Neural cell (in vitro differentiated cells): Measurements from ENCODE around the gene SLC43A3. TPM values are rescaled to one million over a fixed set of nuclear protein-coding genes. Genes with fewer than 3 reads are reported as not detected.

ENCODE experiments used
- H2AFZ ChIP-seq: fragments of 200-600, 300-800 bp; sonication (generic), shearing (Covaris generic); 2 replicates; pipeline ENCODE4 v1.6.0; 2014; ENCODE audit warnings: low read depth, mild to moderate bottlenecking, antibody characterized with exemption, low read length, moderate library complexity
- H3F3A ChIP-seq: fragments of 200-600 bp; shearing (Covaris generic); 2 replicates; pipeline ENCODE4 v1.6.1; 2016; ENCODE audit warnings: mild to moderate bottlenecking, moderate library complexity, mixed read lengths, antibody characterized with exemption, low read length; ENCODE audit not compliant: insufficient read depth, poor library complexity, severe bottlenecking
- H3K27ac ChIP-seq: fragments of 200-600, 300-800 bp; sonication (generic), shearing (Covaris generic); 2 replicates; pipeline ENCODE4 v1.5.1; 2014; ENCODE audit warnings: mild to moderate bottlenecking, low read length, moderate library complexity
- H3K27me3 ChIP-seq: fragments of 300-800, 200-600 bp; sonication (generic), shearing (Covaris generic); 2 replicates; pipeline ENCODE4 v1.6.0; 2014; ENCODE audit warnings: mild to moderate bottlenecking, low read depth, low read length, moderate library complexity; ENCODE audit not compliant: insufficient read depth
- H3K36me3 ChIP-seq: fragments of 300-800, 200-600 bp; sonication (generic), shearing (Covaris generic); 2 replicates; pipeline ENCODE4 v1.5.1; 2014; ENCODE audit warnings: mild to moderate bottlenecking, antibody characterized with exemption, low read length, moderate library complexity; ENCODE audit not compliant: insufficient read depth
- H3K4me2 ChIP-seq: fragments of 300-800, 200-600 bp; sonication (generic), shearing (Covaris generic); 2 replicates; pipeline ENCODE4 v1.6.0; 2014; ENCODE audit warnings: mild to moderate bottlenecking, low read length
- H3K4me3 ChIP-seq: fragments of 300-800, 200-600 bp; sonication (generic), shearing (Covaris generic); 2 replicates; pipeline ENCODE4 v1.5.1; 2014; ENCODE audit warnings: mild to moderate bottlenecking, low read length, moderate library complexity
- H3K79me2 ChIP-seq: fragments of 200-600 bp; shearing (Covaris generic); replicated peaks from 2 replicates; pipeline ENCODE4 v1.6.0; 2014; ENCODE audit warnings: mild to moderate bottlenecking, low read length, moderate library complexity; ENCODE audit not compliant: insufficient read depth
- H3K9ac ChIP-seq: fragments of 300-800, 200-600 bp; sonication (generic), shearing (Covaris generic); 2 replicates; pipeline ENCODE4 v1.6.1; 2016; ENCODE audit warnings: mild to moderate bottlenecking, low read length, mixed read lengths
- H3K9me2 ChIP-seq: fragments of 200-600 bp; shearing (Covaris generic); 2 replicates; pipeline ENCODE4 v1.6.1; 2016; ENCODE audit warnings: mild to moderate bottlenecking, low read length, mixed read lengths; ENCODE audit not compliant: insufficient read depth
- H3K9me3 ChIP-seq: fragments of 200-600, 300-800 bp; sonication (generic), shearing (Covaris generic); 2 replicates; pipeline ENCODE4 v1.6.1; 2016; ENCODE audit warnings: mild to moderate bottlenecking, mixed run types, low read length, moderate library complexity, mixed read lengths
- H4K20me1 ChIP-seq: fragments of 200-600 bp; shearing (Covaris generic); 2 replicates; pipeline ENCODE4 v1.6.1; 2016; ENCODE audit warnings: mild to moderate bottlenecking, mixed run types; ENCODE audit not compliant: insufficient read depth
- CTCF ChIP-seq: fragments of 450-650 bp; IDR thresholded peaks from 2 replicates; pipeline ENCODE4 v1.5.1; 2014; ENCODE audit warnings: antibody characterized with exemption, mild to moderate bottlenecking, moderate library complexity; ENCODE audit not compliant: poor library complexity, severe bottlenecking
- EP300 ChIP-seq: fragments of 450-650 bp; conservative IDR thresholded peaks from 2 replicates; pipeline ENCODE4 v1.6.1; 2014; ENCODE audit warnings: antibody characterized with exemption, mild to moderate bottlenecking, moderate library complexity; ENCODE audit not compliant: poor library complexity, severe bottlenecking
- EZH2 ChIP-seq: fragments of 200-600, 300-800 bp; shearing (Covaris generic), sonication (generic); IDR thresholded peaks from 2 replicates; pipeline ENCODE4 v1.6.1; 2014; ENCODE audit warnings: antibody characterized with exemption, low read length, borderline replicate concordance, mild to moderate bottlenecking; ENCODE audit not compliant: insufficient read depth, poor library complexity, severe bottlenecking
- MXI1 ChIP-seq: fragments of 450-650 bp; conservative IDR thresholded peaks from 2 replicates; pipeline ENCODE4 v1.6.1; 2014; ENCODE audit warnings: antibody characterized with exemption, mild to moderate bottlenecking; ENCODE audit not compliant: poor library complexity, severe bottlenecking
- POLR2AphosphoS5 ChIP-seq: IDR thresholded peaks from 2 replicates; pipeline ENCODE4 v1.6.1; 2012
- RAD21 ChIP-seq: fragments of 450-650 bp; conservative IDR thresholded peaks from 2 replicates; pipeline ENCODE4 v1.6.1; 2014; ENCODE audit warnings: antibody characterized with exemption, mild to moderate bottlenecking, moderate library complexity
- REST ChIP-seq: IDR thresholded peaks from 2 replicates; pipeline ENCODE4 v1.6.1; 2012; ENCODE audit warnings: borderline replicate concordance
- SMC3 ChIP-seq: fragments of 450-650 bp; conservative IDR thresholded peaks from 2 replicates; pipeline ENCODE4 v1.6.1; 2014; ENCODE audit warnings: antibody characterized with exemption, mild to moderate bottlenecking, moderate library complexity; ENCODE audit not compliant: poor library complexity
- TAF1 ChIP-seq: IDR thresholded peaks from 2 replicates; pipeline ENCODE4 v1.6.1; 2012; ENCODE audit warnings: low read depth
- polyA plus RNA-seq: library from polyadenylated mRNA; depleted of rRNA; stranded (reverse); fragments of >200 nt; gene quantifications from 2 replicates; pipeline ENCODE4 v1.2.3, GENCODE V29; 2014

The SLC43A3 gene
- polyA plus RNA-seq, 1 donor from 2014 or later: 0.33 TPM

- no peak for TF ChIP-seq POLR2AphosphoS5
- no peak for TF ChIP-seq REST
- TF ChIP-seq TAF1: no peak
- TF ChIP-seq EP300: no peak
- TF ChIP-seq MXI1: no peak
- no peak for TF ChIP-seq EZH2
- TF ChIP-seq SMC3: no peak
- Histone ChIP-seq H3K4me3 (no peak overlapping the region), H3K36me3 (no peaks in the 10 kb centered on the region)
Measured at GRCh38 chr11:57358991-57359390, 67.9 kb downstream of the SLC43A3 start.

GRCh38 chr11:57358543-57358961 is 68.4 kb downstream of the SLC43A3 start:
- TF ChIP-seq RAD21 (no peak), CTCF (no peak), EP300 (no peak), SMC3 (no peak), MXI1 (no peak), REST (no peak), TAF1 (no peak), EZH2 (no peak), POLR2AphosphoS5 (no peak)
- Histone ChIP-seq H3K9me2 (no peaks in the 10 kb centered on the region), H3K4me3 (no peak overlapping the region), H3K79me2 (no peaks in the 10 kb centered on the region), H3F3A (no peaks in the 10 kb centered on the region), H3K36me3 (no peaks in the 10 kb centered on the region), H4K20me1 (no peaks in the 10 kb centered on the region), H3K4me2 (no peak overlapping the region), H3K27me3 (no peaks in the 10 kb centered on the region), H2AFZ (no peak overlapping the region), H3K9ac (no peak overlapping the region), H3K9me3 (no peaks in the 10 kb centered on the region), H3K27ac (no peak overlapping the region)

More at GRCh38 chr11:57358991-57359390, 67.9 kb downstream of the SLC43A3 start:
- H3F3A ChIP-seq: no peaks in the 10 kb centered on the region
- no peak overlapping the region for H3K4me2 ChIP-seq
- H3K9me2 ChIP-seq: no peaks in the 10 kb centered on the region
- no peak overlapping the region for H2AFZ ChIP-seq
- no peaks in the 10 kb centered on the region for H3K27me3 ChIP-seq
- no peak overlapping the region for H3K9ac ChIP-seq
- no peaks in the 10 kb centered on the region for H3K79me2 ChIP-seq
- H3K9me3 ChIP-seq: no peaks in the 10 kb centered on the region
- H4K20me1 ChIP-seq: no peaks in the 10 kb centered on the region
- no peak overlapping the region for H3K27ac ChIP-seq
